NAMALWA (cell line): ENCODE data around the gene AP5B1.
"Not testable (repeated sequence)": the region's sequence is repeated elsewhere in the genome, so short reads cannot be mapped to it uniquely, and the experiment has no call there.

Experiments
- DNase-seq: peaks from one replicate; pipeline ENCODE4 v3.0.0-alpha.2; 2015; ENCODE audit warnings: low spot score

AP5B1 gene

DNA sequence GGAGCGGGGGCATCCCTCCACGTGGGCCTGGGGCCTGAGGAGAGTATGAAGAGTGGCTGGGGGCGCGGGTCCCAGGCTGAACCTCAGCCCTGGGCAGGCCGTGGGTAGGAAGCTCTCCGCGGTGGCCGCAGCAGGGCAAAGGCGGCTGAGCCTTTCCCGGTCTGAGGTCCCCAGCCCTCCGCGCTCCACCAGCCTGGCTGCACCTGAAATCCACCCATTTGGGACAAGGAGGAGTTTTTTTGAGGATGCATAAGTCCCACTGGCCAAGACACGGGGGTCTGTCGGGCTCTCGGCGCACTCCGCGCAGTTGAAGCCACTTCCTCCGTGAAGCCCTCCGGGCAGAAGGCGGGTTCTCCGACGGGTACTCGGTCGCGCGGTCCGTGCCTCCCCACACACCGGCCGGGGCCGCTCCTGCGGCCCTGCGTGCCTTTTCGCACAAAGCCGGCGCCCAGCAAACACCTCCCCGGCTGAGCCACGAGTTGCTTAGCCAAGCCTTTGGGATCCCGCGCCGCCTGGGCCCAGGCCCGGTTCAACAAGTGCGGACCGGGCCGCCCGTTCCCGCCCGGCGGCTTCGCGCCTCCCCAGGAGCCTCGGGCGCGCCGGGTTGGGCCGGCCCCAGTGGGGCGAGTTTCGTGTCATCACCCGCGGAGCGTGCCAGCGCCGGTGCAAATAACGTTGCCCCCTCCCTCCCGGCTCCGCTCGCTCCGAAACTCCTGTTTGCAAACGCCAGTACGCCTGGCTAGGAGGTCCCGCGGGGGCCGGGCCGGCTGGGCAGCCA is 5.4 kb upstream of the AP5B1 start:
- DNase-seq: no peak

GRCh38 chr11:65785319-65786007 is 4.7 kb upstream of the AP5B1 start:
- no peak for DNase-seq

GRCh38 chr11:65782816-65783228 is 2.0 kb upstream of the AP5B1 start:
- no peak for DNase-seq

DNA sequence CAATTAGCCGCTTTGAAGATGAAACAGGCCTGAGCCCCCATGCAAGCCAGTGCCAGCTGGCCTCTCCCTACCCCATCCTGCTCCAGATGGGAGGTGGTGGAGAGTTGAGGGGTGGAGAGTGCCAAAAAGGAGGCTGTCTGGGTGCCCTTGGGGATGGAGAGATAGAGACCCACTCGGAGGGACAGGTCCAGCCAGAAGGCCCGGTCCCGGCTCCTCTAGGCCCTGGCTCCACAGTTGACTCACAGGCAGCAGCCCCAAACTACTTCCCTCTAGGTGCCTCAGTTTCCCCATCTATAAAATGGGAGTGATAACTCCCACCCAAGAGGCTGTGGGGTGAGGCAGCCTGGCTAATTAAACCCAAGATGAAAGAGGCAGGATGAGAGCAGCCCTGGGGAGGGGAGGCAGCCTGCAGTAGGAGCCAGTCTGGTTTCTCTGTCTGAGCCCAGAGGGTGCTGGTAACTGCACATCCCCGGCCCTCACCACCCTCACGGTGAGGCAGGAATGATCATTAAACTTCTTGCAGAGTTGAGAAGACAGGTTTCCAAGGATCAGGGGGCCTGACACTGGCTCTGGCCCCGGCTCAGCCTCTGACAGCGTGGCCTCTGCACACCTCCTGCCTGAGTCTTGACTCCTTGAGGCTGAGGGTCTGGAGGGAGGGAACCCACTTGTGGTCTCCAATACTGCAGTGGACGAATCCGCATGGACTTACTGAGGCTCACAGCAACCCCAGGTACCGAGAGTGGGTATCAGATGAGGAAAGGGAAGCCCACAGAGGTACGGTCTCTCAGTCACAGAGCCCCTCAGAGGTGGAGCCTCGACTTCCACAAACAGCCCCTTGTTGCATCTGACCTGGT is 1.4 kb upstream of the AP5B1 start:
- DNase-seq: no peak

DNA sequence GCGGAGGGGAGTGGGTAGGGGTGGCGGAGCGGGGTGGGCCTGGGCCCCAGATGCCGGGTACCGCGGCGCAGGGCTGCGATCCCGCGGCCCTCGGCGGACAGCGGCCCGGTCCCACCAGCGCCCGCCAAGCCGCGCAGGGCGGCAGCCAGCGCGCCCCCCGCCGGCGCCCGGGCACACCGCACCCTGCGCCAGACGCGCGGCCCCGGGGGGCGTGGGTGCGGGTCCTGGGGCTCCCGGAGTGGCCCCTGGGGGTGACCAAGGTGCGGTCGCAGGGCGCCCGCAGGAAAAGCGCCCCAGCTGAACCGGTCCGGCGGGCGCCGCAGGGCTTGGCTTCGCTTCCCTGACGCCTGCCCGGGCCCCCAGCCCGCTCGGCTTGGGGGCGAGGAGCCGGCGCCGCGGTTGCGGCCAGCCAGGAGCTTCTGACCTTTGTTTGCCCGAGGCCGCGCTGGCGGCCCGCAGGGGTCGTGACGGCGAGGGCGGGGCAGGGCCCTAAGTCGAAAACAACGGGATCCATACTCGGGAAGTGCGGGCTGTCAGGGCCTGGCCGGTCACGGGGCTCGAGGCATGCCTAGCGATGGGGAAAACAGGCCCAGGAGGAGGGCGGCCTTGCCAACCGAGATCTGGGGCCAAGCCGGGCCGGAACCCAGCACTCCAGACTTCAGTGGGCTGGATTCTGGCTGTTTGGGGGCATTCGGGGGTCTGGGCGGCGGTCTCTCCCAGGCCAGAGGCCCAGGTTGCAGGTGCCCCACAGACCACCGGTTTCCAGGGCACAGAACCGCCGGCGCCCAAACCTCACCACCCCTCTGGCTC is 581 bp upstream of the AP5B1 start:
- DNase-seq: no peak

DNA sequence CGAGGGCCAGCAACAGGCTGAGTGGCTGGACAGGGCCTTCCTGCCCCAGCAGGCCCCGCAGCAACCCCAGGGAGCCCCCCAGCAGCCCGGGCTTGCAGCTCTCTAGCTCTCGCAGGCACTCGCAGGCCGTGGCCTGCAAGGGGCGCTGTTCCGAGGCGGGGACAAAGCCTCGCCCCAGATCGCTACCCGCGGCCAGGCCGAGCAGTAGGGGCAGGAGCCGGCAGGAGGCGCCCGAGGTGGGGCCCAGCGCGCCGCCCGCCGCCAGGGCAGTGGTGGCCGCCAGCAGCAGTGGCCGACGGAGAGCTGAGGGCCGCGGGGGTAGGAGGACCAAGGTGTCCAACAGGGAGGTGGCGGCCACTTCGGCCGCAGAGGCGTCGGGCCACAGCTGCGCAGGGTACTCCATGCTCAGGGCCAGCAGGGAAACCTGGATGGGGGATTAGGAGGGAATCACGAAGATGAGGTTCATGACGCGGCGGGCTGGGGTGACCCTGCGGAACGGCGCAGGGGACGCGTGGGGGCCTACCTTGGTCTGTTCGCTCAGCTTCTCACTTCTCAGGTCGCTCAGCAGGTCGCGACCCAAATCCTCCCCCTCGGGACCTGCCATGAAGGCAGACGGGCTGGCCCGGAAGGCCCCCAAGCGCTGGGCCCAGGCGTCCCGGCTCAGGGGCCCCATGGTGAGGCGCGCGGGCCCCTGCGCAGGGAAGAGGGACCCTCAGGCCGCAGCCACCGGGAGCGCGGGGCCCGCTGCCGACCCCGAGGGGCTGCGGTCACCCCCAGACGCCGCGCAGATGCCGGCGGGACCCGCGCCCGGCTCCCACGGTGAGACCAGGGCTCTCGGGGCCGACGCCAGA is 632 bp downstream of the AP5B1 start:
- peak; percentile 90 for DNase-seq

GRCh38 chr11:65779669-65779918 is 1.2 kb downstream of the AP5B1 start:
- DNase-seq: no peak

DNA sequence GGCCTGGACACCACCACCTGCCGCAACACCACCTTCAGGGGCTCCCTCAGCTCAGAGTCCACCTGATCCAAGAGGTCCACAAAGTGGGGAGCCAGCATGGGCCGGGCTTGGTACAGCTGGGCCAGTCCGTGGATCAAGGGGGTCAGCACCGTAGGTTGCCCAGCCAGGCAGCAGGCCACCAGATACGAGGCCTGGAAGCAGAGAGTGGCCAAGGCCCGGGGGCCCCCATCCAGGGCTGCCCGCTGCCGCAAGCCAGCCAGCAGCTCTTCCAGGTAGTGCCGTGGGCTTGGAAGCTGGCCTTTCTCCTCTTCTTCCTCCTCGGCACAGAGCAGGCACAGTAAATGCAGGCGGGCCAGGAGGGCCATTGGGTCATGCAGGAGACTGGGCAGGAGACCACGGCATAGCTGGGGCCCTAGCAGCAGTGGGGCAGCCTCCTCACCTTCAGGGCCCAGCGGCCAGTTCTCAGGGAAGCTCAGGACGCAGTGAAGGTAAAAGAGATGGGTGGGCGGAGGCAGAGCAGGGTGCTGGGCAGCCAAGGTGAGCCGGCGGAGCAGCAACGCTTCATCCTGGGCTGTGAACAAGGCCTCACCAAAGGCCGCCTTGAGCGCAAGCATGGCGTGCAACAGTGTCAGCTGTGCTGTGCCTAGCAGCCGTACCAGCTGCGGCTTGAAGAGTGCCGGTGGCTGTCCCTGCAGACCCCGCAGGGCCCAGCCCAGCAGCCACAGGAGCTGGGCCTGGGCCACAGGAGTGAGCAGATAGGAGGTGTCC is 1.7 kb downstream of the AP5B1 start:
- DNase-seq: no peak

DNA sequence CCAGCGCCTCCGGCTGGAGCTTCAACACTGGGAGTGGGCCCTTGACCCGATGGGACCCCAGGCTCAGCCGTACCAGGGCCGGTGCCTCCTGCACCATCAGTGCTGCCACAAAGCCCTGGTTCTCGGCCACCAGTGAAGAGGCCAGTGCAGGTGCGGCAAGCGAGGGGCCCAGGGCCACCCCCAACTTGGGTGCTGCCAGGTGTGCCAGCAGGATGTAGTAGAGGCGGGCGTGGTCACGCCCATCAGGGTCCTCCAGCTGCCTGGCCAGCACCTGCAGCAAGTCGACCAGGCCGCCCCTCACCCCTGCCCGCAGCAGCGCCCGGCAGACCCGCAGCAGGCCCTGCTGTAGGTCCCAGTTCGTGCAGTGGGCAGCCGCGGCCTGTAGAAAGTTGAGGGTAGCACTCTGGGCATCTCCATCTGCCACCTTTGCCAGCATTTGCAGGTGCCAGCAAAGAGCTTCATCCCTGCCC is 2.3 kb downstream of the AP5B1 start:
- no peak for DNase-seq

GRCh38 chr11:65777821-65778361 is 2.9 kb downstream of the AP5B1 start:
- DNase-seq: no peak

DNA sequence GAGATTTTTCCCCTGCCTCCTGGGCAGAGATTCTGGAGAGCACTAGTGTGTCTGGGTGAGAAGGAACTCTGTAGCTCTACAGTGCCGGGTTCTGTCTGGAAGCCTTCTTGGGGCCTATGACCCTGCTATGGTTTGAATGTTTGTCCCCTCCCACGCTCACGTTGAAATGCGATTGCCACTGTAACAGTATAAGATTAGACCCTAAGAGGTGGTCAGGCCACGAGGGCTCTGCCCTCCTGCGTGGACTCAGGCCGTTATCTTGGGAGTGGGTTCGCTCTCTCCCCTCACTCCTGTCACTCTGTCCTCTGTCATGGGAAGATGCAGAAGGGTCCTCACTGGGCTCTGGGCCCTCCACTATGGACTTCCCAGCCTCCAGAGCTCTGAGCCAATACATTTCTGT is 3.5 kb downstream of the AP5B1 start:
- no peak for DNase-seq

DNA sequence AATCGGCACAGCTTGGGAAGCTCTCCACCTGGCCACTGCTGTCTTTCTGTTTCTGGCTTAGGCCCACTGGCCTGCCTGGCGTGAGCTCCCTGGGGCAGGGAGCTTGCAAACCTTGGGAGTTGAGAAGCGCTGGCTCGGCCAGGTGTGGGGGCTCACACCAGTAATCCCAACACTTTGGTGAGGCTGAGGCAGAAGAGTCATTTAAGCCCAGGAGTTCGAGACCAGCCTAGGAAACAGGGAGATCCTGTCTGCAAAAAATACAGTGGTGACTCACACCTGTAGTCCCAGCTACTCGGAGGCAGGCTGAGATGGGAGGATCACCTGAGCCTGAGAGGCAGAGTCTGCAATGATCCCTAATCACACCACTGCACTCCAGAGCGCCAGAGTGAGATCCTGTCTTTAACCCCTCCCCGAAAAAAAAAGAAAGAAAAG is 4.0 kb downstream of the AP5B1 start:
- no peak for DNase-seq

GRCh38 chr11:65776196-65776595 is 4.6 kb downstream of the AP5B1 start:
- no peak for DNase-seq

DNA sequence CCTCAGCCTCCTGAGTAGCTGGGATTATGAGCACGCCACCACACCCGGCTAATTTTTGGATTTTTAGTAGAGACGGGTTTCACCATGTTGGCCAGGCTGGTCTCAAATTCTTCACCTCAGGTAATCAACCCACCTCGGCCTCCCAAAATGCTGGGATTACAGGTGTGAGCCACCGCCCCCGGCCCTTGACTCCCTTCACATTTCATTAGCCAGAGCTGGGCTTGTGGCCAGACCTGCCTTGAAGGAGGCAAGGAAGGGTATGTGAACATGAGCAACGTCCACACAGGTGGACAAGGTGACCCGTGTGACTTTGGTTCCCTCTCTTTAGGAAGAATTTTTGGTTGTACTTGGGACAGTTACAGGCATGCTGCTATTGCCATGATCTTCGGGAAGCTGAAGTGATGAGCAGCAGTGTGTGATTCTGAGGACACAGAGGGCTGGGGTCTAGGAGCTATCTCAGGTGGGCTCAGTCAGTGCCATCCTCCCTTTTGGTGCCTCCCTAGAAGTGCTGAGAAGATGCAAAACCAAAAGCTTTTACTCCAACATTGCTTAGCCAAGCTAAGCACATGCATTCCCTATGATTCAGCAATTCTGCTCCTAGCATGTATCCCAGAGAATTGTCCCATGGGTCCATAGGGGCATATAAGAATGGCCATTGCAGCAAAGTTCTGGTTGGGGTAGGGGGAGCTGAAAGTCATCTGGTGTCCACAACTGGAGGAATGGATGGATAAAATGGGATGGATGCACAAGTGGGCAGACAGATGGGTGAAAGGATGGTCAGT is 6.1 kb downstream of the AP5B1 start:
- no peak for DNase-seq

DNA sequence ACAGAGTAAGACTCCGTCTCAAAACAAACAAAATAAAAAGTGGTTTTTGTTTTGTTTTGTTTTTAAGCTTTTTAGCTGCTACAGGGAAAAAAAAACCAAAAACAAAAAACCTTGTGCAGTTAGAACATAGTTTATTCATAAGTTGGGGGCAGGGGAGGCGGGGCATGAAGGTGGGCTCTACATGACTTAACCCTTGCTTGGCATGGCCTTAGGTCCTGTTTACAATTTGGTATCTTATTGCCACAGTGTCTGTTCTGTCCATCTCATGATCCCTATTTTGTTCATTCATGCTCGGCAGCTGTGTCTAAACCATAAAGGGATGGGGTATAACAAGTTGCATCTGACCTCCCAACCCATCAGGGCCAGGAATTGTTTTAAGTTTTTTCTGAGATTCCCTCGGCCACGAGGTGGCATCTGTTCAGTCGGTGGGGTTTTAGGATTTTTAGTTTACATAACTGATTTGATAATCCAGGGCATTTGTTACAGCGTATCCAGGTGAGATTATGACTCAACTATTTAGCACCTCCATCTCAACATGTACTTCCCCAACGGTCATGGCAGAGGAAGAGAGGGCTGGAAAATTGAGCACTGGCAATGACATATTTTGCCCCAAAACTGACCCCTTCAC is 6.9 kb downstream of the AP5B1 start:
- DNase-seq: no peak

DNA sequence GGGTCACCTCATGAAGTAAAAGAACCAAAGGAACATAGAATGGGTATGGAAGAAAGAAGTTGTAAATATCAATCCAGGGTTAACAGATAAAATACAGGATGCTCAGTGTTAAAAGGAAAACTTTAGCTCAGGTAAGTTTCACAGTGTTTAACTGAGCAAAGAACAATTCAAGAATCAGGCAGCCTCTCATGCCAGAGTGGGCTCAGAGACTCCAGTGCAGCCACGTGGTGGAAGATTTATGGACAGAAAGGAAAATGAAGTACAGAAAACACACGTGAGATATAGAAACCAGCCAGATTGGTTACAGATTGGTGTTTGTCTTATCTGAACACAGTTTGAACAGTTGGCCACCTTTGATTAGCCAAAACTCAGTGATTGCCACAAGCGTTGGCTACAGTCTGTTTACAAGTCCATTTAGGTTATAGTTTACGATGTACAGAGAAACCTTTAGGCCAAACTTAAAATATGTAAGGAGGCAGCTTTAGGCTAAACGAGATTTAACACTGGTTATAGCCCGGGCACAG is 9.1 kb downstream of the AP5B1 start:
- DNase-seq: no peak

DNA sequence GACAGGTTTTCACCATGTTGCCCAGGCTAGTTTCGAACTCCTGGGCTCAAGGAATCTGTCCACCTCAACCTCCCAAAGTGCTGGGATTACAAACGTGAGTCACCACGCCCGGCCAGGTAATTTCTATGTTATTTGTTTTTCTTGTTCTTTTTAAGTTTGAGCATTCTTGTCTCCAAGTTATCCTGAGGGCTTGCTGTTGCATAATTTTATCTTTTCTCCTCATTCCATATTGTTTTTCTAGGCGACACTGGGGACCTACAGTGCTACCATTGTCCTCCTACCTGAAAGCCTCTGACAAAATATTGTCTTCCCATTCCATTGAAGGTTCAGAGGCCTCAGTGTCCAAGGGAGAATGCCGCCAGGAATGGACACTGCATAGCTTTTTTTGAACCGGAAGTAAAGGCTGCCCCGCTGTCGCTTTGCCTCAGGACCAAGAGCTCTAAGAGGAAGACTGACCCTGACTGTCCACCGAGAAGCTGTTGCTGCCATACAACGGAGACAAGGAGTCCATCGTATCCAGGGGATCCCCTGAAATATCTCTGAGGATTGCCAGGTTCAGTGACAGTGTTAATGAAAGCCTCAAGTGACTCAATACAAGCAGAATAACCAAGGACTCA is 9.7 kb downstream of the AP5B1 start:
- DNase-seq: no peak

DNA sequence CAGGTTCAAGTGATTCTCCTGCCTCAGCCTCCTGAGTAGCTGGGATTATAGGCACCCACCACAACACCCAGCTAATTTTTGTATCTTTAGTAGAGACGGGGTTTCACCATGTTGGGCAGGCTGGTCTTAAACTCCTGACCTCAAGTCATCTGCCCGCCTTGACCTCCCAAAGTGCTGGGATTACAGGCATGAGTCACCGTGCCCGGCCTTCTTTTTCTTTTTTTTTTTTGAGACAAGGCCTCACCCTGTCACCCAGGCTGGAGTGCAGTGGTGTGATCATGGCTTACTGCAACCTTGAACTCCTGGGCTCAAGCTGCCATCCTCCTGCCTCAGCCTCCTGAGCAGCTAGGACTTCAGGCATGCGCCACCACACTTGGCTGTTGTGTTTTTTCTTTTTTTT is 13.0 kb downstream of the AP5B1 start:
- not testable (repeated sequence) for DNase-seq
